ENCODE results near the gene CXCR6.

CXCR6 gene

GRCh38 chr3:45972534-45973402 lies 29.5 kb downstream of the CXCR6 start:
- DNase-seq = no peak

- DNase-seq = no peak
Measured at GRCh38 chr3:45974686-45975085, 31.4 kb downstream of the CXCR6 start.

- DNase-seq = no peak
Measured at GRCh38 chr3:45975686-45976085, 32.4 kb downstream of the CXCR6 start.

- no peak for DNase-seq
Measured at GRCh38 chr3:45976191-45977091, 33.2 kb downstream of the CXCR6 start.

- DNase-seq = peak; percentile 69 to 81
Measured at GRCh38 chr3:45978006-45978761, 34.9 kb downstream of the CXCR6 start.

- DNase-seq = no peak
Measured at GRCh38 chr3:45979378-45979777, 36.1 kb downstream of the CXCR6 start.

- DNase-seq = no peak
Measured at GRCh38 chr3:45980229-45980813, 37.1 kb downstream of the CXCR6 start.

GRCh38 chr3:45980819-45981218 lies 37.6 kb downstream of the CXCR6 start:
- no peak for DNase-seq

GRCh38 chr3:45981346-45982074 lies 38.2 kb downstream of the CXCR6 start:
- DNase-seq = no peak

GRCh38 chr3:45983770-45984169 lies 40.5 kb downstream of the CXCR6 start:
- DNase-seq = no peak

- DNase-seq = no peak
Measured at GRCh38 chr3:45984331-45985312, 41.4 kb downstream of the CXCR6 start.

GRCh38 chr3:45985532-45986302 lies 42.5 kb downstream of the CXCR6 start:
- no peak for DNase-seq

GRCh38 chr3:45986303-45986982 lies 43.2 kb downstream of the CXCR6 start:
- DNase-seq = peak; percentile 86 to 89

GRCh38 chr3:45987368-45988291 lies 44.4 kb downstream of the CXCR6 start:
- peak in 1 of 2 experiments; percentile 24 for DNase-seq

- DNase-seq = no peak
Measured at GRCh38 chr3:45988362-45988761, 45.1 kb downstream of the CXCR6 start.

GRCh38 chr3:45988804-45989203 lies 45.5 kb downstream of the CXCR6 start:
- DNase-seq = no peak

- DNase-seq = no peak
Measured at GRCh38 chr3:45990181-45990580, 46.9 kb downstream of the CXCR6 start.

GRCh38 chr3:45991341-45991740 lies 48.1 kb downstream of the CXCR6 start:
- no peak for DNase-seq
